Choroid plexus epithelial cell (primary cell): ENCODE results near the gene MTG2.

Experiments
- DNase-seq: peaks from one replicate; pipeline ENCODE4 v3.0.0-alpha.2; 2010; ENCODE audit warnings: low read depth
- H3K4me3 ChIP-seq: 2 replicates; pipeline ENCODE4 v1.5.1; 2011; ENCODE audit warnings: low read depth, mild to moderate bottlenecking, control low read depth, low read length, moderate library complexity
- CTCF ChIP-seq: conservative IDR thresholded peaks from 2 replicates; pipeline ENCODE4 v1.5.1; 2011; ENCODE audit warnings: low read depth, mild to moderate bottlenecking, control low read depth, inconsistent platforms, low read length, moderate library complexity

Gene MTG2

GRCh38 chr20:62210496-62210855, 27.6 kb downstream of the MTG2 start:
- H3K4me3 ChIP-seq, result no peak overlapping the region
- no peak for TF ChIP-seq CTCF
- DNase-seq, result no peak

GRCh38 chr20:62211216-62211615, 28.4 kb downstream of the MTG2 start:
- no peak for TF ChIP-seq CTCF
- no peak for DNase-seq
- H3K4me3 ChIP-seq, result no peak overlapping the region

GRCh38 chr20:62211769-62212288, 29.0 kb downstream of the MTG2 start:
- no peak for TF ChIP-seq CTCF

GRCh38 chr20:62212299-62212698, 29.5 kb downstream of the MTG2 start:
- H3K4me3 ChIP-seq, result no peak overlapping the region
- TF ChIP-seq CTCF, result no peak
- no peak for DNase-seq

More at GRCh38 chr20:62211769-62212288, 29.0 kb downstream of the MTG2 start:
- no peak for DNase-seq
- H3K4me3 ChIP-seq, result no peak overlapping the region

GRCh38 chr20:62214067-62214466, 31.2 kb downstream of the MTG2 start:
- no peak overlapping the region for H3K4me3 ChIP-seq
- no peak for DNase-seq
- no peak for TF ChIP-seq CTCF

- TF ChIP-seq CTCF, result no peak
- H3K4me3 ChIP-seq, result no peak overlapping the region
- no peak for DNase-seq
Measured at GRCh38 chr20:62215020-62215990, 32.5 kb downstream of the MTG2 start.

- DNase-seq, result no peak
- no peak overlapping the region for H3K4me3 ChIP-seq
- TF ChIP-seq CTCF, result no peak
Measured at GRCh38 chr20:62215991-62216635, 33.3 kb downstream of the MTG2 start.
